ENCODE results near the gene CNPY2. TPM values are rescaled to one million over a fixed set of nuclear protein-coding genes. Genes with fewer than 3 reads are reported as not detected.

The CNPY2 gene
- total and polyA plus RNA-seq, 11 donors, result 26.8 to 67.3 (median 39.0) TPM

DNA sequence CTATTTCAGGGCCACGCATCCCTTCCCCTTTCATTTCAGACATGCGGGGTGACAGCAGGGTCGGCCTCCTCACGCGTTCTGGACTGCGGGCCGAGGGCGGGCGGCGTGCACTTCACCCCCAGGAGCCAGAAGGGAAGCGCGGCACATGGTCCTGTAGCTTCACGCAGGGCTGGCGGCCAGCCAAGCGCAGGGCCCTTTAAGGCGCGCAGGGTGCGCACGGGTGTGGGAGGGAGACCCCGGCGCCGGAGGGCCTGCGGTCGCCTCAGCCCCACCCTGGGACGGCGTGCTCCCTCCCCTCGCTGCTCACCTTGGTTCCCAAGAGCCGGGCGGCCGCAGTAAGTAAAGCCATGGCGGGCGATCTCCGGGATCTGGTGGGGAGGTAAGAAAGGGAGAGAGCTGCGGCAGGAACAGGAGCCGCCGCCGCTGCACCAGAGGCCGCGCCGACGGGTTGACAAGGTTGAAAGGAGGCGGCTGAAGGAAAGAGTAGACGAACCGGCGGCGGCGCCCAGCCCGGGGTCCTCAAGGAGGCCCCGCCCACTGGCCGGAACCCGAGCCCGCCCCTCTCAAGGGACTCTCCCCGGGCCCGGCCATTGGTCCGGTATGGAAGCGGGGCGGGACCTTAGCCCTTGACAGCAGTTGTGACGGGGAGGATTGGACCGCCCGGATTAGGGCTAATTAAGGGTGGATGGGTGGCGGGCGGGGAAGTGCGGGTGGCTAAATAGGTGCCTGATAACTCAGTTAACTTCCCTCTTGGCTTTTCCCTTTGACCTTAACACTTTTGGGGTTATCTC is 15.7 kb downstream of the CNPY2 start, which contains the start of gene CS:
CS (minus strand) TSS at position 478 of the 791 bp plus-strand sequence; CDS start at position 349, 129 bp downstream.
- ATAC-seq, result peak; percentile 97 to 99 (median 98)
- DNase-seq, result peak; percentile 99 to 100 (median 99)
- Histone ChIP-seq H3K27me3 (no peaks in the 10 kb centered on the region), H3K9me3 (no peaks in the 10 kb centered on the region), H3K4me3 (peak within 1 kb of the TSS; percentile 62 to 98 (median 84)), H3K27ac (peak within 1 kb of the TSS; percentile 89 to 100 (median 96)), H3K36me3 (peaks cover 0 to 41% (median 11%) of the 10 kb centered on the region in 9 donors), H3K4me1 (peaks cover 24 to 63% (median 53%) of the 10 kb centered on the region in 12 donors)
- TF ChIP-seq, protein P1, sequence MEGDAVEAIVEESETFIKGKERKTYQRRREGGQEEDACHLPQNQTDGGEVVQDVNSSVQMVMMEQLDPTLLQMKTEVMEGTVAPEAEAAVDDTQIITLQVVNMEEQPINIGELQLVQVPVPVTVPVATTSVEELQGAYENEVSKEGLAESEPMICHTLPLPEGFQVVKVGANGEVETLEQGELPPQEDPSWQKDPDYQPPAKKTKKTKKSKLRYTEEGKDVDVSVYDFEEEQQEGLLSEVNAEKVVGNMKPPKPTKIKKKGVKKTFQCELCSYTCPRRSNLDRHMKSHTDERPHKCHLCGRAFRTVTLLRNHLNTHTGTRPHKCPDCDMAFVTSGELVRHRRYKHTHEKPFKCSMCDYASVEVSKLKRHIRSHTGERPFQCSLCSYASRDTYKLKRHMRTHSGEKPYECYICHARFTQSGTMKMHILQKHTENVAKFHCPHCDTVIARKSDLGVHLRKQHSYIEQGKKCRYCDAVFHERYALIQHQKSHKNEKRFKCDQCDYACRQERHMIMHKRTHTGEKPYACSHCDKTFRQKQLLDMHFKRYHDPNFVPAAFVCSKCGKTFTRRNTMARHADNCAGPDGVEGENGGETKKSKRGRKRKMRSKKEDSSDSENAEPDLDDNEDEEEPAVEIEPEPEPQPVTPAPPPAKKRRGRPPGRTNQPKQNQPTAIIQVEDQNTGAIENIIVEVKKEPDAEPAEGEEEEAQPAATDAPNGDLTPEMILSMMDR (IDR thresholded peaks at IDR 0.05), result no peak
- TF ChIP-seq POLR2A (IDR thresholded peaks at IDR 0.05), result peak; percentile 21 to 90
- intact Hi-C loops (cut with DNase I), result loop anchor here in 5 of 10 donors (2.0 to 5.0 kb wide), 5 partner anchors 33 to 181 kb away; partner anchors contain the start of genes COQ10A (in 2 of the 5) and ZC3H10 (in 1 of the 5)
- WGBS, 4 donors, result 0 to 1% (median 0%) methylated on average over 37 to 63 of the region's 63 CpGs

- H3K27me3 ChIP-seq, result no peaks in the 10 kb centered on the region
- 0 to 2% (median 1%) methylated on average over 10 of the region's 10 CpGs for WGBS, 4 donors
- H3K36me3 ChIP-seq, result peaks cover 0 to 38% (median 12%) of the 10 kb centered on the region in 9 donors
- peaks cover 24 to 69% (median 53%) of the 10 kb centered on the region in 12 donors for H3K4me1 ChIP-seq
- no peaks in the 10 kb centered on the region for H3K9me3 ChIP-seq
- no peak for TF ChIP-seq POLR2A (IDR thresholded peaks at IDR 0.05)
- TF ChIP-seq, protein P1 (IDR thresholded peaks at IDR 0.05), result no peak
- H3K27ac ChIP-seq, result peak overlapping the region; percentile 89 to 100 (median 96)
- intact Hi-C loops (cut with DNase I), result loop anchor here in 1 of 10 donors (5.0 kb wide), 1 partner anchor 177 kb away; no protein-coding TSS in a partner anchor
- peak in 3 of 4 donors; percentile 2 to 11 (median 8) for ATAC-seq
- no peak for DNase-seq
- peak overlapping the region; percentile 62 to 98 (median 84) for H3K4me3 ChIP-seq
Observed at GRCh38 chr12:56299308-56299852, 16.4 kb downstream of the CNPY2 start.

GRCh38 chr12:56298828-56299227 is 17.0 kb downstream of the CNPY2 start:
- ATAC-seq (no peak), DNase-seq (no peak)
- H3K36me3 ChIP-seq, result peaks cover 0 to 38% (median 16%) of the 10 kb centered on the region in 9 donors
- intact Hi-C loops (cut with DNase I), result loop anchor here in 1 of 10 donors (5.0 kb wide), 1 partner anchor 177 kb away; no protein-coding TSS in a partner anchor
- H3K27ac ChIP-seq, result peak overlapping the region in 11 of 12 donors; percentile 91 to 100 (median 96)
- H3K9me3 ChIP-seq, result no peaks in the 10 kb centered on the region
- H3K27me3 ChIP-seq, result no peaks in the 10 kb centered on the region
- peaks cover 24 to 73% (median 56%) of the 10 kb centered on the region in 12 donors for H3K4me1 ChIP-seq
- WGBS, 4 donors, result 54 to 68% (median 63%) methylated on average over 5 of the region's 5 CpGs
- TF ChIP-seq POLR2A (IDR thresholded peaks at IDR 0.05), result no peak
- TF ChIP-seq, protein P1 (IDR thresholded peaks at IDR 0.05), result no peak
- peak overlapping the region in 11 of 12 donors; percentile 62 to 98 (median 85) for H3K4me3 ChIP-seq
